BJ (cell line): Measurements from ENCODE around the gene AMT. TPM values are rescaled to one million over a fixed set of nuclear protein-coding genes. Genes with fewer than 3 reads are reported as not detected.

ENCODE experiments used
- CTCF ChIA-PET: fragments of 350-600 bp; formaldehyde crosslinking; extraction: SDS; loops from one replicate; lab custom pipeline; 2021; ENCODE audit warnings: antibody characterized with exemption, inconsistent platforms; lab: Yijun Ruan, JAX
- POLR2A ChIA-PET: fragments of 300-600 bp; sonication (Branson Sonifier 250); formaldehyde crosslinking; extraction: SDS; loops from one replicate; lab custom pipeline; 2021; ENCODE audit warnings: antibody characterized with exemption; lab: Charles Lee
- DNase-seq: peaks from one replicate; pipeline ENCODE4 v3.0.0-alpha.2; 2011; ENCODE audit warnings: low read depth
- H3K27me3 ChIP-seq: 2 replicates; pipeline ENCODE4 v1.6.0; 2011; ENCODE audit warnings: low read length; ENCODE audit not compliant: control insufficient read depth, insufficient read depth
- H3K36me3 ChIP-seq: 2 replicates; pipeline ENCODE4 v1.5.1; 2011; ENCODE audit warnings: low read length; ENCODE audit not compliant: control insufficient read depth, insufficient read depth
- H3K4me3 ChIP-seq: 2 replicates; pipeline ENCODE4 v1.5.1; 2011; ENCODE audit warnings: low read depth, mild to moderate bottlenecking, control low read depth, low read length
- CTCF ChIP-seq: IDR thresholded peaks from 2 replicates; pipeline ENCODE4 v1.5.1; 2011; ENCODE audit warnings: low read depth, mild to moderate bottlenecking, control low read depth, inconsistent platforms, low read length, moderate library complexity; ENCODE audit not compliant: insufficient read depth
- polyA plus RNA-seq: library from polyadenylated mRNA; depleted of rRNA; stranded (reverse); fragments of >200 nt; gene quantifications from 2 replicates; pipeline ENCODE4 v1.2.3, GENCODE V29; 2011

AMT gene
- polyA plus RNA-seq, 1 experiment = 9.1 TPM

GRCh38 chr3:49387721-49388120 is 34.6 kb downstream of the AMT start:
- no peak for DNase-seq
- POLR2A ChIA-PET = no interaction called here
- H3K36me3 ChIP-seq = peaks cover 2% of the 10 kb centered on the region; the same call in 1 of the 2 replicates
- H3K4me3 ChIP-seq = no peak overlapping the region
- H3K27me3 ChIP-seq = no peaks in the 10 kb centered on the region
- CTCF ChIA-PET = interaction anchor here (1.0 kb wide), 1 partner anchor 24 kb away, joined by 3 read pairs; the partner anchor contains the start of genes RHOA and TCTA
- no peak for TF ChIP-seq CTCF

- TF ChIP-seq CTCF = no peak
- POLR2A ChIA-PET = no interaction called here
- Histone ChIP-seq H3K27me3 (no peaks in the 10 kb centered on the region), H3K36me3 (peaks cover 2% of the 10 kb centered on the region; the same call in 1 of the 2 replicates), H3K4me3 (no peak overlapping the region)
- no peak for DNase-seq
- CTCF ChIA-PET = no interaction called here
These were observed 36.1 kb downstream of the AMT start for GRCh38 chr3:49386056-49386756.

GRCh38 chr3:49385617-49386016 is 36.7 kb downstream of the AMT start:
- TF ChIP-seq CTCF = no peak
- H3K27me3 ChIP-seq = no peaks in the 10 kb centered on the region
- H3K36me3 ChIP-seq = peaks cover 2% of the 10 kb centered on the region; the same call in 1 of the 2 replicates
- ChIA-PET CTCF (no interaction called here), POLR2A (no interaction called here)
- H3K4me3 ChIP-seq = no peak overlapping the region
- DNase-seq = no peak

- ChIA-PET POLR2A (interaction anchor here (0.6 kb wide), 1 partner anchor 89 kb away, joined by 3 read pairs; no protein-coding TSS in a partner anchor), CTCF (no interaction called here)
- no peak for TF ChIP-seq CTCF
These were observed 38.9 kb downstream of the AMT start for GRCh38 chr3:49383387-49383786.

GRCh38 chr3:49378249-49378895 is 43.9 kb downstream of the AMT start:
- peak; percentile 85 for DNase-seq
- CTCF ChIA-PET = no interaction called here
- POLR2A ChIA-PET = interaction anchor here (0.6 to 0.7 kb wide), 3 partner anchors 13 to 452 kb away, joined by 3 to 16 read pairs (median 3); no protein-coding TSS in a partner anchor
- Histone ChIP-seq H3K36me3 (peaks cover 2% of the 10 kb centered on the region), H3K4me3 (no peak overlapping the region), H3K27me3 (no peaks in the 10 kb centered on the region)
- no peak for TF ChIP-seq CTCF

More at GRCh38 chr3:49383387-49383786, 38.9 kb downstream of the AMT start:
- no peaks in the 10 kb centered on the region for H3K36me3 ChIP-seq
- DNase-seq = no peak
- no peaks in the 10 kb centered on the region for H3K27me3 ChIP-seq
- no peak overlapping the region for H3K4me3 ChIP-seq
